IMR-90 (cell line): Measurements from ENCODE around the gene ZFR2. TPM values are rescaled to one million over a fixed set of nuclear protein-coding genes. Genes with fewer than 3 reads are reported as not detected.

ENCODE experiments used
- ATAC-seq: fragments of 200-7000 bp; cut with Tn5 transposase; 2 replicates; pipeline ENCODE4 v1.9.1; 2020; ENCODE audit warnings: low read depth, mild to moderate bottlenecking, moderate library complexity
- BruUV-seq: library from RNA; stranded (reverse); fragments of 400-500 nt; replicated peaks from 2 replicates; lab custom pipeline; 2021; lab: Mats Ljungman, UMichigan
- CTCF ChIA-PET: fragments of 300-600 bp; formaldehyde crosslinking; extraction: SDS; loops from one replicate; lab custom pipeline; 2021; ENCODE audit warnings: antibody characterized with exemption; lab: Yijun Ruan, JAX
- POLR2A ChIA-PET: fragments of 300-600 bp; sonication (Branson Sonifier 250); formaldehyde crosslinking; loops from one replicate; lab custom pipeline; 2022; ENCODE audit warnings: antibody characterized with exemption; ENCODE audit not compliant: unreplicated experiment; lab: Charles Lee
- DNase-seq: peaks from one replicate; pipeline ENCODE4 v3.0.0; 2013
- H2AFZ ChIP-seq: replicated peaks from 2 replicates; pipeline ENCODE3; 2013; ENCODE audit warnings: low read length, mild to moderate bottlenecking; ENCODE audit not compliant: poor library complexity
- H2AK5ac ChIP-seq: 2 replicates; pipeline ENCODE4 v1.6.1; 2013; ENCODE audit warnings: low read depth, low read length, inconsistent platforms
- H2AK9ac ChIP-seq: replicated peaks from 2 replicates; pipeline ENCODE3; 2013; ENCODE audit warnings: mild to moderate bottlenecking, low read depth, low read length, moderate library complexity; ENCODE audit not compliant: poor library complexity
- H2BK120ac ChIP-seq: 2 replicates; pipeline ENCODE4 v1.6.1; 2013; ENCODE audit warnings: low read depth, low read length, inconsistent platforms
- H2BK15ac ChIP-seq: 3 replicates; pipeline ENCODE4 v1.6.1; 2013; ENCODE audit warnings: low read depth, low read length, inconsistent platforms
- H2BK20ac ChIP-seq: 2 replicates; pipeline ENCODE4 v1.6.1; 2013; ENCODE audit warnings: low read depth, mild to moderate bottlenecking, inconsistent platforms, low read length, moderate library complexity
- H2BK5ac ChIP-seq: 2 replicates; pipeline ENCODE4 v1.6.1; 2013; ENCODE audit warnings: mild to moderate bottlenecking, low read depth, low read length, inconsistent platforms; ENCODE audit not compliant: poor library complexity, severe bottlenecking
- H3K14ac ChIP-seq: replicated peaks from 2 replicates; pipeline ENCODE4 v1.6.1; 2013; ENCODE audit warnings: low read depth, low read length, inconsistent platforms
- H3K18ac ChIP-seq: 2 replicates; pipeline ENCODE4 v1.6.1; 2013; ENCODE audit warnings: low read depth, low read length, control low read depth
- H3K23ac ChIP-seq: 2 replicates; pipeline ENCODE4 v1.6.1; 2013; ENCODE audit warnings: low read depth, low read length, inconsistent platforms
- H3K27ac ChIP-seq: 2 replicates; pipeline ENCODE4 v1.5.1; 2013; ENCODE audit warnings: mild to moderate bottlenecking, control low read depth, low read length; ENCODE audit not compliant: insufficient read depth
- H3K27me3 ChIP-seq: 2 replicates; pipeline ENCODE4 v1.6.1; 2013; ENCODE audit warnings: low read length; ENCODE audit not compliant: control insufficient read depth, insufficient read depth
- H3K36me3 ChIP-seq: 2 replicates; pipeline ENCODE4 v1.6.1; 2013; ENCODE audit warnings: low read length, mixed read lengths; ENCODE audit not compliant: control insufficient read depth, insufficient read depth
- H3K4ac ChIP-seq: 2 replicates; pipeline ENCODE4 v1.6.1; 2013; ENCODE audit warnings: low read depth, low read length, inconsistent platforms
- H3K4me1 ChIP-seq: 2 replicates; pipeline ENCODE4 v1.6.1; 2013; ENCODE audit warnings: low read length, mixed read lengths; ENCODE audit not compliant: control insufficient read depth, insufficient read depth
- H3K4me2 ChIP-seq: 2 replicates; pipeline ENCODE4 v1.6.1; 2013; ENCODE audit warnings: low read depth, mild to moderate bottlenecking, control low read depth, low read length, moderate library complexity
- H3K4me3 ChIP-seq: 2 replicates; pipeline ENCODE4 v1.5.1; 2013; ENCODE audit warnings: low read depth, mild to moderate bottlenecking, control low read depth, low read length, moderate library complexity; ENCODE audit not compliant: insufficient read depth
- H3K56ac ChIP-seq: 2 replicates; pipeline ENCODE4 v1.6.1; 2013; ENCODE audit warnings: low read length, inconsistent platforms; ENCODE audit not compliant: insufficient read depth; ENCODE audit errors: extremely low read depth
- H3K79me1 ChIP-seq, 2 experiments: 2 replicates each; pipeline ENCODE4 v1.6.1; 2013; ENCODE audit warnings: low read length in 2 of 2, inconsistent platforms in 1 of 2, low read depth in 1 of 2
- H3K9ac ChIP-seq: 2 replicates; pipeline ENCODE4 v1.6.1; 2013; ENCODE audit warnings: low read depth, low read length, control low read depth
- H3K9me1 ChIP-seq: 2 replicates; pipeline ENCODE4 v1.6.1; 2013; ENCODE audit warnings: low read length, inconsistent platforms; ENCODE audit not compliant: insufficient read depth
- H3K9me3 ChIP-seq: 2 replicates; pipeline ENCODE4 v1.6.1; 2013; ENCODE audit warnings: low read length; ENCODE audit not compliant: control insufficient read depth, insufficient read depth
- H4K20me1 ChIP-seq: 2 replicates; pipeline ENCODE4 v1.6.1; 2013; ENCODE audit warnings: low read length, inconsistent platforms; ENCODE audit not compliant: insufficient read depth
- H4K5ac ChIP-seq: 2 replicates; pipeline ENCODE4 v1.6.1; 2013; ENCODE audit warnings: mild to moderate bottlenecking, low read depth, low read length, control low read depth
- H4K8ac ChIP-seq, 2 experiments: 2 replicates each; pipeline ENCODE4 v1.6.1; 2013; ENCODE audit warnings: low read depth in 2 of 2, low read length in 2 of 2, control low read depth in 1 of 2, inconsistent platforms in 1 of 2
- H4K91ac ChIP-seq: 2 replicates; pipeline ENCODE4 v1.6.1; 2013; ENCODE audit warnings: low read depth, low read length, inconsistent platforms; ENCODE audit not compliant: insufficient read depth
- BHLHE40 ChIP-seq: fragments of 150-350 bp; IDR thresholded peaks from 2 replicates; pipeline ENCODE4 v1.6.1; 2016; ENCODE audit warnings: mild to moderate bottlenecking, low read depth, low read length
- CHD1 ChIP-seq: IDR thresholded peaks from 2 replicates; pipeline ENCODE4 v1.6.1; 2012; ENCODE audit warnings: low read depth, low read length, improper control_type of control experiment
- FOS ChIP-seq: fragments of 150-350 bp; IDR thresholded peaks from 2 replicates; pipeline ENCODE4 v1.6.1; 2016; ENCODE audit warnings: low read depth, low read length
- MAFK ChIP-seq: IDR thresholded peaks from 2 replicates; pipeline ENCODE4 v1.6.1; 2012; ENCODE audit warnings: low read depth, low read length, improper control_type of control experiment
- NFE2L2 ChIP-seq: fragments of 150-350 bp; IDR thresholded peaks from 2 replicates; pipeline ENCODE4 v1.6.1; 2016; ENCODE audit warnings: low read depth, mild to moderate bottlenecking, low read length
- POLR2A ChIP-seq: IDR thresholded peaks from 2 replicates; pipeline ENCODE4 v1.6.1; 2012; ENCODE audit warnings: mild to moderate bottlenecking, low read depth, low read length
- RFX5 ChIP-seq: IDR thresholded peaks from 2 replicates; pipeline ENCODE4 v1.8.0; 2012; ENCODE audit warnings: low read depth, mild to moderate bottlenecking, low read length, moderate library complexity
- WGBS, 2 experiments: methylation state at CpG; one replicate each; pipeline versions ENCODE4 v1.1.5 to v1.1.7; 2013; ENCODE audit warnings: missing lambda C conversion rate in 2 of 2; ENCODE audit not compliant: insufficient read length in 1 of 2; ENCODE audit errors: extremely low coverage in 2 of 2; 5-methylcytosine and 5-hydroxymethylcytosine counted together
- dilution Hi-C: fragments of 300-500 bp; cut with HindIII; formaldehyde crosslinking; loops from one replicate; pipeline ENCODE4 v1.14.3; 2018; ENCODE audit warnings: low sequenced_read_pairs; ENCODE audit not compliant: unreplicated experiment
- in situ Hi-C: fragments of 300-500 bp; cut with MboI; formaldehyde crosslinking; loops from 3 replicates; pipeline ENCODE4 v1.14.3; 2019; ENCODE audit warnings: low sequenced_read_pairs, inconsistent platforms, mixed read lengths
- intact Hi-C: fragments of 100-400 bp; cut with micrococcal nuclease; formaldehyde crosslinking; loops from 2 replicates; pipeline ENCODE4 v1.10.0; 2022
- polyA plus RNA-seq, 3 experiments: library from polyadenylated mRNA; depleted of rRNA; stranded (reverse); fragments of >200 nt; gene quantifications; 2 replicates each; pipeline ENCODE4 v1.2.3, GENCODE V29; 2012; ENCODE audit warnings: low replicate concordance in 1 of 3
- total RNA-seq: library from RNA; depleted of rRNA; stranded (reverse); fragments of >200 nt; gene quantifications from 2 replicates; pipeline ENCODE4 v1.2.3, GENCODE V29; 2012
- TF ChIP-seq, protein P1 (sequence below): fragments of 150-350 bp; IDR thresholded peaks from 2 replicates; pipeline ENCODE4 v1.6.1; 2017; ENCODE audit warnings: mild to moderate bottlenecking, antibody characterized with exemption, low read length, low read depth
- TF ChIP-seq, protein P2 (sequence below): fragments of 150-350 bp; IDR thresholded peaks from 2 replicates; pipeline ENCODE4 v1.6.1; 2016; ENCODE audit warnings: low read depth, mild to moderate bottlenecking, low read length, moderate library complexity, borderline replicate concordance

Gene ZFR2
- total and polyA plus RNA-seq, 2 of the 4 experiments (the other 2 are of a cell fraction): 0.19 TPM; not detected in 1

DNA sequence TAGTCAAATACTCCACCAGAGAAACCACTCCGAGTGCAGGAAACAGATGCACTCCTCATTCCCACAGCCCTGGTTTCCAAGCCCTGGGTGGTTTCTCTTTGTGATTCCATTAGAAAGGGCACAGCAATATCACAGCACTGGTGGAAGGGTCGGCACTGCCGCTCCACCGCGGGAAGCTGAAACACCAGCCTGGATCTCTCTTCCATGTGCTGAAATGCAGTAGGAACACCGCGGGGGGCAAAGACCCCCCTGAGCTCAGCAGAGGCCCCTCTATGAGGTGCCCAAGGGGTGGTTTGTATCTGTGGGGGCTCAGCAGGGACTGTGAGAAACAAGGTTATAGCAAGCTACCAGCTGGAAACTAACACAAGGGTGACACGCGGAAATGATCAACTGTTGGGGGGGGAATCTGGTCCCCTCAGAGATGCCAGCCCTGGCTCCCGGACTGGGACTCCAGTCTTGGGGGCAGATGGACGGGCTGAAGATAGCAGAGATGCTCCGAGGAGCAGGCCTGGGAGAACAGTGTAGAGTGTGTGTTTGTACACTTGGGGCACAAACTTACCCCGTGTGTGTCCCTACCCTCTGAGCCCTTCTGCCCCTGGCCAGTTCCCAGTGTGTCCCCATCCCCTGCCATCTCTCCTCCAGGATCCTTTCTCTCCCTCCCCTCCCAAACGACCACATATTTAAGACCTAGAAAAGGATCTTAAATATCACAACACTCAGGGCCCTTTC, 1.8 kb downstream of the ZFR2 start:
- Histone ChIP-seq H2BK5ac (no peak overlapping the region), H3K79me1 (no peaks in the 10 kb centered on the region), H3K23ac (no peak overlapping the region), H3K27me3 (peaks cover 47% of the 10 kb centered on the region), H3K36me3 (no peaks in the 10 kb centered on the region), H2AK9ac (no peak overlapping the region), H3K4me3 (no peak overlapping the region), H3K56ac (no peak overlapping the region), H4K8ac (no peak overlapping the region), H3K14ac (no peak overlapping the region), H3K18ac (no peak overlapping the region), H3K9me1 (no peaks in the 10 kb centered on the region), H2BK15ac (no peak overlapping the region), H3K4me1 (no peaks in the 10 kb centered on the region), H3K4ac (no peak overlapping the region), H2AFZ (no peak overlapping the region), H2BK120ac (no peak overlapping the region), H4K91ac (no peak overlapping the region), H3K4me2 (no peak overlapping the region), H2AK5ac (no peak overlapping the region), H4K5ac (no peak overlapping the region), H3K9me3 (peaks cover 8% of the 10 kb centered on the region), H2BK20ac (no peak overlapping the region), H3K27ac (no peak overlapping the region), H4K20me1 (no peaks in the 10 kb centered on the region), H3K9ac (no peak overlapping the region)
- POLR2A ChIA-PET: no interaction called here
- no TSS peak for BruUV-seq
- ATAC-seq (no peak), DNase-seq (no peak)
- dilution Hi-C loops (no loop called here), in situ Hi-C loops (no loop called here), intact Hi-C loops (no loop called here)
- CTCF ChIA-PET: no interaction called here
- TF ChIP-seq MAFK: no peak
- no peak for TF ChIP-seq RFX5
- TF ChIP-seq, protein P1, sequence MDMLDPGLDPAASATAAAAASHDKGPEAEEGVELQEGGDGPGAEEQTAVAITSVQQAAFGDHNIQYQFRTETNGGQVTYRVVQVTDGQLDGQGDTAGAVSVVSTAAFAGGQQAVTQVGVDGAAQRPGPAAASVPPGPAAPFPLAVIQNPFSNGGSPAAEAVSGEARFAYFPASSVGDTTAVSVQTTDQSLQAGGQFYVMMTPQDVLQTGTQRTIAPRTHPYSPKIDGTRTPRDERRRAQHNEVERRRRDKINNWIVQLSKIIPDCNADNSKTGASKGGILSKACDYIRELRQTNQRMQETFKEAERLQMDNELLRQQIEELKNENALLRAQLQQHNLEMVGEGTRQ: no peak
- no peak for TF ChIP-seq POLR2A
- TF ChIP-seq, protein P2, sequence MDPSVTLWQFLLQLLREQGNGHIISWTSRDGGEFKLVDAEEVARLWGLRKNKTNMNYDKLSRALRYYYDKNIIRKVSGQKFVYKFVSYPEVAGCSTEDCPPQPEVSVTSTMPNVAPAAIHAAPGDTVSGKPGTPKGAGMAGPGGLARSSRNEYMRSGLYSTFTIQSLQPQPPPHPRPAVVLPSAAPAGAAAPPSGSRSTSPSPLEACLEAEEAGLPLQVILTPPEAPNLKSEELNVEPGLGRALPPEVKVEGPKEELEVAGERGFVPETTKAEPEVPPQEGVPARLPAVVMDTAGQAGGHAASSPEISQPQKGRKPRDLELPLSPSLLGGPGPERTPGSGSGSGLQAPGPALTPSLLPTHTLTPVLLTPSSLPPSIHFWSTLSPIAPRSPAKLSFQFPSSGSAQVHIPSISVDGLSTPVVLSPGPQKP: no peak
- TF ChIP-seq NFE2L2: no peak
- no peak for TF ChIP-seq CHD1
- no peak for TF ChIP-seq BHLHE40
- TF ChIP-seq FOS: no peak
- WGBS, 2 experiments: no CpG with 5 or more reads among the region's 14 CpGs
